Measurements from ENCODE around the gene SLX9.

DNA sequence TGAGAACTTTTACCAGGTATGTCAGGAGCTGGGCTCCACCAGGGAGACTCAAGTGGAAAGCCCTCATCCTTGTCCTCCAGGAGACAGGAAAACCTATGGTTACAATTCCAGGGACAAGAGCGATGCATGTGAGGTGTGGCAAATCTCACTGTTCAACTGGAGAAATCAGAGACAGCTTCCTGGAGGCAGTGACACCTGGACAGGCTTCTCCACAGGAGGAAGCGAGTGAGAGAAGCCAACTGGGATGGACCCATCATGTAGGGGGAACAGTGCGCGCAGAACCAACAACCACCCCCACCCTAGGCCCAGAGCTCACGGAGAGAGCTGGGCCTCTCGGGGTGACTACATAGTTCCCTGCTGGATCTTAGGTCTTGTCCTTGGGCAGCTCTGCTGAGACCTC is 5.6 kb upstream of the SLX9 start:
- TF ChIP-seq CTCF (conservative IDR thresholded peaks at IDR 0.05 in 1 of 2, IDR thresholded peaks at IDR 0.05 in 1 of 2; ENCODE audit: extremely low read depth in 1 of 2, insufficient read depth in 1 of 2, low read depth in 1 of 2, low read length in 2 of 2) = no peak
- TF ChIP-seq EZH2 (IDR thresholded peaks at IDR 0.05; ENCODE audit: borderline replicate concordance, low read length) = no peak
